K562 (cell line): ENCODE results near the gene OSBPL3.

ENCODE experiments used
- CTCF ChIP-seq, 3 experiments: IDR thresholded peaks in 2 of 3; conservative IDR thresholded peaks in 1 of 3; 2 replicates each; pipeline ENCODE4 v1.5.1; 2011 to 2012; ENCODE audit warnings: low read length in 3 of 3, mild to moderate bottlenecking in 3 of 3, control low read depth in 2 of 3, improper control_type of control experiment in 1 of 3, inconsistent platforms in 1 of 3, low read depth in 1 of 3, mixed read lengths in 1 of 3, moderate library complexity in 1 of 3; ENCODE audit not compliant: insufficient read depth in 2 of 3
- FOXA3 ChIP-seq, 2 experiments: fragments of 450-650 bp in 1 of 2; sonication (generic) in 1 of 2; formaldehyde crosslinking; IDR thresholded peaks in 1 of 2; conservative IDR thresholded peaks in 1 of 2; 2 replicates each; pipeline versions ENCODE4 v1.4.0 to v1.8.0; 2020 to 2022; ENCODE audit warnings: mild to moderate bottlenecking in 2 of 2, missing genetic modification reagents in 1 of 2
- FOXM1 ChIP-seq, 2 experiments: fragments of 450-650 bp in 1 of 2; sonication (generic) in 1 of 2; formaldehyde crosslinking in 1 of 2; IDR thresholded peaks; 2 replicates each; pipeline versions ENCODE4 v1.6.1 to v1.9.0; 2017 to 2022; ENCODE audit warnings: low read depth in 2 of 2, mild to moderate bottlenecking in 2 of 2, missing genetic modification reagents in 1 of 2, moderate library complexity in 1 of 2
- MYC ChIP-seq, 2 experiments: fragments of 250-450 bp in 1 of 2; sonication (Bioruptor Pico) in 1 of 2; IDR thresholded peaks; 2 replicates each; pipeline versions ENCODE4 v1.5.1 to v1.6.1; 2012 to 2021; ENCODE audit warnings: low read depth in 2 of 2, borderline replicate concordance in 1 of 2, improper control_type of control experiment in 1 of 2, low read length in 1 of 2, mild to moderate bottlenecking in 1 of 2, moderate library complexity in 1 of 2
- PHF8 ChIP-seq: fragments of 200-600 bp; sonication (generic); IDR thresholded peaks from 2 replicates; pipeline ENCODE4 v1.6.1; 2012; ENCODE audit warnings: mixed run types, mild to moderate bottlenecking, inconsistent platforms, low read length, moderate library complexity, borderline replicate concordance
- TAF15 ChIP-seq: fragments of 200-400 bp; formaldehyde crosslinking; IDR thresholded peaks from 2 replicates; pipeline ENCODE4 v1.6.1; 2017; ENCODE audit warnings: mild to moderate bottlenecking, low read depth, low read length, moderate library complexity
- ZFP36 ChIP-seq: fragments of 150-350 bp; IDR thresholded peaks from 2 replicates; pipeline ENCODE4 v1.6.1; 2018; ENCODE audit warnings: low read length, low read depth; ENCODE audit not compliant: partially characterized antibody
- ZNF561 ChIP-seq: fragments of 450-650 bp; formaldehyde crosslinking; conservative IDR thresholded peaks from 2 replicates; pipeline ENCODE4 v1.4.0; 2020; ENCODE audit warnings: mild to moderate bottlenecking, moderate library complexity

- no peak for TF ChIP-seq MYC (IDR thresholded peaks at IDR 0.05; ENCODE audit: low read depth, low read length)
- TF ChIP-seq MYC (CRISPR knock-in tag; IDR thresholded peaks at IDR 0.05; ENCODE audit: borderline replicate concordance, low read depth), result no peak
- no peak for TF ChIP-seq FOXA3 (CRISPR knock-in tag; conservative IDR thresholded peaks at IDR 0.05 in 1 of 2, IDR thresholded peaks at IDR 0.05 in 1 of 2)
- no peak for TF ChIP-seq CTCF (IDR thresholded peaks at IDR 0.05 in 2 of 3, conservative IDR thresholded peaks at IDR 0.05 in 1 of 3; ENCODE audit: insufficient read depth in 2 of 3, low read depth in 1 of 3, low read length in 3 of 3)
- TF ChIP-seq FOXM1 (IDR thresholded peaks at IDR 0.05; ENCODE audit: low read depth), result no peak
- no peak for TF ChIP-seq FOXM1 (CRISPR knock-in tag; IDR thresholded peaks at IDR 0.05; ENCODE audit: low read depth)
- TF ChIP-seq PHF8, result no peak
- TF ChIP-seq ZFP36, result no peak
- TF ChIP-seq TAF15, result no peak
- no peak for TF ChIP-seq ZNF561 (CRISPR knock-in tag)
Measured at GRCh38 chr7:24905996-24906770, 73.8 kb downstream of the OSBPL3 start.
